Tibial nerve (tissue), 4 donors: Measurements from ENCODE around the gene BNC2. TPM values are rescaled to one million over a fixed set of nuclear protein-coding genes. Genes with fewer than 3 reads are reported as not detected.
A peak's percentile ranks its signal among the peaks of the same experiment; 100 is the strongest.

ENCODE experiments used
- DNase-seq, 2 donors: peaks; one replicate each; pipeline ENCODE4 v3.0.0-alpha.2; 2019; ENCODE audit warnings: low spot score in 2 of 2
- H3K27ac ChIP-seq, 4 donors: fragments of 200-600 bp; sonication (generic) in 3 of 4; one replicate each; pipeline ENCODE4 v1.5.1; 2017 to 2019; ENCODE audit warnings: mild to moderate bottlenecking in 1 of 4
- H3K27me3 ChIP-seq, 2 donors: fragments of 200-600 bp; sonication (generic) in 1 of 2; one replicate each; pipeline versions ENCODE4 v1.5.1 to v1.6.0; 2017 to 2019
- H3K36me3 ChIP-seq, 3 donors: fragments of 200-600 bp; sonication (generic); one replicate each; pipeline ENCODE4 v1.5.1; 2018 to 2019
- H3K4me1 ChIP-seq, 4 donors: fragments of 200-600 bp; sonication (generic) in 3 of 4; one replicate each; pipeline ENCODE4 v1.5.1; 2017 to 2019
- H3K4me3 ChIP-seq, 4 donors: fragments of 200-600 bp; sonication (generic) in 3 of 4; one replicate each; pipeline ENCODE4 v1.5.1; 2017 to 2019; ENCODE audit warnings: mild to moderate bottlenecking in 1 of 4, moderate library complexity in 1 of 4
- H3K9me3 ChIP-seq, 4 donors: fragments of 200-600 bp; sonication (generic) in 3 of 4; one replicate each; pipeline ENCODE4 v1.5.1; 2017 to 2019
- CTCF ChIP-seq, 5 experiments: fragments of 200-600 bp in 3 of 5; fragments of 450-650 bp in 2 of 5; sonication (generic) in 3 of 5; IDR thresholded peaks; one replicate each; pipeline ENCODE4 v1.5.1; 2016 to 2019; ENCODE audit warnings: antibody characterized with exemption in 5 of 5, mild to moderate bottlenecking in 3 of 5, moderate library complexity in 2 of 5
- EP300 ChIP-seq, 2 donors: sonication (generic); formaldehyde crosslinking; IDR thresholded peaks; one replicate each; pipeline ENCODE4 v1.6.1; 2017; ENCODE audit warnings: antibody characterized with exemption in 2 of 2, mild to moderate bottlenecking in 1 of 2
- POLR2A ChIP-seq, 2 donors: fragments of 450-650 bp; IDR thresholded peaks; one replicate each; pipeline ENCODE4 v1.6.1; 2017; ENCODE audit warnings: antibody characterized with exemption in 2 of 2, mild to moderate bottlenecking in 2 of 2, moderate library complexity in 2 of 2
- WGBS, 2 donors: methylation state at CpG; one replicate each; pipeline ENCODE4 v1.1.5; 2018; 5-methylcytosine and 5-hydroxymethylcytosine counted together
- total RNA-seq, 4 donors: library from RNA; depleted of rRNA; stranded (reverse); fragments of >200 nt; gene quantifications; one replicate each; pipeline ENCODE4 v1.1.0, GENCODE V29; 2016

Gene BNC2
- total RNA-seq, 4 donors from 2014 or later = 69.9 to 89.6 (median 88.4) TPM

GRCh38 chr9:16743375-16743774 is 127.1 kb downstream of the BNC2 start:
- H3K9me3 ChIP-seq = no peaks in the 10 kb centered on the region
- H3K27me3 ChIP-seq = no peaks in the 10 kb centered on the region
- no peaks in the 10 kb centered on the region for H3K36me3 ChIP-seq
- no peak overlapping the region for H3K27ac ChIP-seq
- no peak for TF ChIP-seq POLR2A (IDR thresholded peaks at IDR 0.05)
- no peak for TF ChIP-seq EP300 (IDR thresholded peaks at IDR 0.05)
- TF ChIP-seq CTCF (IDR thresholded peaks at IDR 0.05) = no peak
- DNase-seq = no peak
- no peak overlapping the region for H3K4me3 ChIP-seq
- H3K4me1 ChIP-seq = peaks cover 0 to 12% (median 3%) of the 10 kb centered on the region in 4 donors
- 56 to 57% methylated on average over 4 of the region's 4 CpGs for WGBS, 2 donors

- peaks cover 0 to 2% (median 0%) of the 10 kb centered on the region in 4 donors for H3K4me1 ChIP-seq
- no peak overlapping the region for H3K27ac ChIP-seq
- no peak overlapping the region for H3K4me3 ChIP-seq
- H3K27me3 ChIP-seq = no peaks in the 10 kb centered on the region
- H3K9me3 ChIP-seq = no peaks in the 10 kb centered on the region
- TF ChIP-seq CTCF (IDR thresholded peaks at IDR 0.05) (no peak), EP300 (IDR thresholded peaks at IDR 0.05) (no peak), POLR2A (IDR thresholded peaks at IDR 0.05) (no peak)
- peaks cover 0 to 4% (median 0%) of the 10 kb centered on the region in 3 donors for H3K36me3 ChIP-seq
- no peak for DNase-seq
These were observed 135.5 kb downstream of the BNC2 start for GRCh38 chr9:16735001-16735400.

- TF ChIP-seq EP300 (IDR thresholded peaks at IDR 0.05) = no peak
- no peak for TF ChIP-seq CTCF (IDR thresholded peaks at IDR 0.05)
- no peak for TF ChIP-seq POLR2A (IDR thresholded peaks at IDR 0.05)
- Histone ChIP-seq H3K27me3 (no peaks in the 10 kb centered on the region), H3K4me3 (no peak overlapping the region), H3K27ac (no peak overlapping the region), H3K36me3 (peaks cover 0 to 4% (median 0%) of the 10 kb centered on the region in 3 donors), H3K4me1 (peaks cover 0 to 12% (median 0%) of the 10 kb centered on the region in 4 donors), H3K9me3 (no peaks in the 10 kb centered on the region)
- no peak for DNase-seq
- WGBS, 2 donors = 50 to 53% methylated on average over 5 of the region's 5 CpGs
These were observed 137.9 kb downstream of the BNC2 start for GRCh38 chr9:16732546-16732945.

GRCh38 chr9:16730162-16730561 is 140.3 kb downstream of the BNC2 start:
- DNase-seq = no peak
- TF ChIP-seq CTCF (IDR thresholded peaks at IDR 0.05) (no peak), POLR2A (IDR thresholded peaks at IDR 0.05) (no peak)
- Histone ChIP-seq H3K27ac (peak overlapping the region in 2 of 4 donors; percentile 46 to 94), H3K27me3 (no peaks in the 10 kb centered on the region), H3K9me3 (no peaks in the 10 kb centered on the region), H3K4me1 (peaks cover 0 to 18% (median 0%) of the 10 kb centered on the region in 4 donors), H3K36me3 (no peaks in the 10 kb centered on the region), H3K4me3 (peak overlapping the region in 1 of 4 donors; percentile 16)
- 55 to 70% methylated on average over 5 of the region's 5 CpGs for WGBS, 2 donors

- Histone ChIP-seq H3K4me1 (peaks cover 0 to 18% (median 0%) of the 10 kb centered on the region in 4 donors), H3K27ac (peak overlapping the region in 2 of 4 donors; percentile 46 to 94), H3K9me3 (no peaks in the 10 kb centered on the region), H3K36me3 (no peaks in the 10 kb centered on the region), H3K27me3 (no peaks in the 10 kb centered on the region), H3K4me3 (peak overlapping the region in 1 of 4 donors; percentile 16)
- no peak for TF ChIP-seq EP300 (IDR thresholded peaks at IDR 0.05)
- TF ChIP-seq CTCF (IDR thresholded peaks at IDR 0.05) = no peak
- TF ChIP-seq POLR2A (IDR thresholded peaks at IDR 0.05) = no peak
- DNase-seq = no peak
- 69% methylated on average over 4 of the region's 4 CpGs for WGBS, 2 donors
These were observed 140.8 kb downstream of the BNC2 start for GRCh38 chr9:16729651-16730050.
